CD4-positive, alpha-beta T cell treated with Interleukin-10 for 1 hour (primary cell): ENCODE results near the gene SEC14L1.
A peak's percentile ranks its signal among the peaks of the same experiment; 100 is the strongest.

Experiments
- DNase-seq: peaks from one replicate; pipeline ENCODE4 v3.0.0-alpha.2; 2020

SEC14L1 gene

GRCh38 chr17:77216486-77216885 is 75.7 kb downstream of the SEC14L1 start:
- no peak for DNase-seq

GRCh38 chr17:77217123-77217522 is 76.4 kb downstream of the SEC14L1 start:
- no peak for DNase-seq

DNA sequence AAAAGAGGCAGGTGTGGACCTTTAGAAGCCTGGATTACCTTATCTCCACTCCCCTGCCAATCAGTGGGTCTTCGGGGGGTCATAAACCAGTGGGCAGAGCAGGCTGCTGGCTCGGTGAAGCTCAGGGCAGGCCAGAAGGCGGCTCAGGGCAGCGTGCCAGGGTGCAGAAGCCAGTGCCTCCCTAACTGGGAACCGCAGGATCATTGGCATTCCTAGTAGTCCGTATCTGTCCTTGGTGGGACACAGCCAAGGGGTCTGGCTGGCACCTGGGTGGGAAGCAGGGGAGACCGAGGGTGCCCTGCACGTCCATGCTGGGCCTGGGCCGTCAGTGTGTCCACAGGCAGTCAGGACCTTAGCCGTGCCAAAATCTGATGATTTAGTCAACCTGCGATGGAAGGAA is 76.8 kb downstream of the SEC14L1 start:
- no peak for DNase-seq

DNA sequence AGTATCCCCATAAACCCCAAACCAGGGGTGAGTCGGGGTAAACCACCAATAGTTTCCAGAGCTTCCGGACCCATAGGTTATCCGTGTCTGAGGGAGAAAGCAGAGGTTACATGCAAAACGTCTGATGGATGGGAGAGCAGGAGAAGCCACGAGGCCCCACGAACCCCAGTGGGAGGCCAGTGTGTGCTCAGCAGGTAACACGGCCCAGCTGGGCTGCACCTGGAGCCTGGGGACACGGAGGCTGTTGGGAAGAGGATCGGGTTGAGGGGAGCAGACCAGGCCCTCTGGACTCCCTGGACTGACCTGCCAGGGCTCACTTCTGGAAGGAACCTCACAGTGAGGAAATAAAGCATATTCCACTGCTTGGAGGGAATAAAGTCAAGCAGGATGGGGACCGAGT is 78.1 kb downstream of the SEC14L1 start:
- no peak for DNase-seq

- no peak for DNase-seq
These were observed 81.6 kb downstream of the SEC14L1 start for GRCh38 chr17:77222356-77222755.

DNA sequence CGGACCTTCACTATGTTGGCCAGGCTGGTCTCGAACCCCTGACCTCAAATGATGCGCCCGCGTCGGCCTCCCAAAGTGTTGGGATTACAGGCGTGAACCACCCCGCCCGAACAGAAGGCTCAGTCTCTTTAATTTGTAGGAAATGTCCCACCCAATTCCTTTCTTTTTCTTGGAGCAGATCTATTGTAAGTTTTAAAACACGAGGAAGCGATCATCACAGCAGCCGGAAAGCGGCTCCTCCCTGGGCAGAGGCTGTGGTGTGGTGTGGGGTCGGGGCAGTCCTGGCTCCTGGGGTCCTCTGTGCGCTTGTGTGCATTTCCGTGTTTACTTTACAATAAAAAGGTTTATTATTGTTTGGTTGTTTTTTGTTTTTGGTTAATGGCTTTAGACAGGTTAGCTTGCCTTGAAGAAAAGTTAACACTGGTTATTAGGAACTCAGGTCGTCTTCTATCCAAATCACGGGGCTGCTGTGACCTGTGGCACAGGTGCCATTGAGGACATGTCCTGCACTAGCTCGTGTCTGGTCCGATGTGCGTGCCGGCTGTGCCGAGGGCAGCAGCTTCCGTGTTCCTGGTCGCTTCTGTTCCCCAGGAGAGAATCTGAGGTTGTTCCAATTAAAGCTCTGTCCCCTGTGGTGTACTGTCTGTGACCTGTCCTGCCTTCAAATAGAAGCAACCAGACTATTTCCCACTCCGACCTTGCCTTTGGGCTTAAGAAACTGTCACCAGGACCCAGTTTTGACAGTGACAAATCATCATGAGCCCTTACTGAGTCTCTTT is 83.1 kb downstream of the SEC14L1 start:
- DNase-seq, result no peak

DNA sequence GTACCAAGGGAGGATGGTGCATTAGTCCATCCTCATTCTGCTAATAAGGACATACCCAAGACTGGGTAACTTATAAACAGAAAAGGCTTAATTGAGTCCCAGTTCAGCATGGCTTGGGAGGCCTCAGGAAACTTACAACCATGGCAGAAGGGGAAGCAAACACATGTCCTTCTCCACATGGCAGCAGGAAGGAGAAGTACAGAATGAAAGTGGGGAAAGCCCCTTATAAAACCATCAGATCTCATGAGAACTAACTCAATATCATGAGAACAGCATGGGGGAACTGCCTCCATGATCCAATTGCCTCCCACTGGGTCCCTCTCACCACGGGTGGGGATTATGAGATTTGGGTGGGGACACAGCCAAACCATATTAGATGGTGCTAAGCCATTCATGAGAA is 84.5 kb downstream of the SEC14L1 start:
- no peak for DNase-seq

DNA sequence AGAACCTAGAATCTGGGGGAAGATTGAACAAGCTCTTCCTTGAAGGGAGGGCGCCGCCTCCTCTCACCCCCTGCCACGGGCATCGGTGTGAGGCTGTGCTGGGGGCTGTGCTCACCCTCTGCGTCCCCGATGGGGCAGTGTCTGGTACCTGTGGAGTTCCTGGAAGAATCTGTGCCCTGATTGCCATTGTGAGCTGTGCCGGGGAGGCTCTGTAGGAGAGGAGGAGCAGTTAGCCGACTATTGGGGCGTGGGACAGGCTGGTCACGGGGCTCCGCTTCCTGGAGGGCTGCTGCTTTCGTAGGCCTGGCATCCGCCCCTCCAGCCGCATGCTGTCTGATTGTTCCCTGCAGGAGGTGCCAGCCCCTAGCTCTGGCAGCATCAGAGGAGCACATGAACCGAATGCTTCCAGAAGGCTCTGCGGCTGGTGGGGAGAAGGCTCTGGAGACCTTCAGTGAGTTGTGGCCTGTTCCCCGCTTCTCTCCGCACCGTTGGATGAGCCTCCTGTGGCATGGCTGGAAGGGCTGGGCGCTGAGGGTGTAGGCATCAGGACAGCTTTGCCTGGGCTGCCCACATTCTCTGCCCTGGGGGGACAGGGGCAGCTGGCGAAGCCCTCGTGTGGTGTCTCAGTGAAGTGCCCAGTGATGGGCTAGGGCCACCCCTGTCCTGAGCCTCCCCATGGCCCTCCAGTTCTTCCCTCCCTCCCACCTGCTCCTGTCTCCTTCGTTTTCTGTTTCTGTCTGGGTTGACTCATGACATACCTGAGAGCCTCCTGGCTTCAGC is 86.9 kb downstream of the SEC14L1 start:
- no peak for DNase-seq

GRCh38 chr17:77228241-77228752 is 87.5 kb downstream of the SEC14L1 start:
- no peak for DNase-seq

DNA sequence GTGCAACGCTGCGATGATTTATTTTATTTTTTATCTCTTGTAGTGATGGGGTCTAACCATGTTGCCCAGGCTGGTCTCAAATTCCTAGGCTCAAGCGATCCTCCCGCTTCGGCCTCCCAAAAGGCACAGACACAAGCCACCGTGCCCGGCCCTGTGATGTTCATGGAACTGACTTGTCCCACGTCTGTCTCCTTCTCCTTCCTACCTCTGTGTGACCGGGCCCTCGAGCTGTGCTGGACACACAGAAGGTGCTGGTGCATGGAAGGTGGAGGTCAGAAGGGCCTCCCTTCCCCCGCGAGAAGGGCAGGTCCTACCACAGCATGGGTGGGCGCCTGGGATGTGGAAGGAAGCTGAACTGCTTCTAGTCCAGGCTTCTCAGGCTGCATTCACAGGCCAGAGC is 88.0 kb downstream of the SEC14L1 start:
- no peak for DNase-seq

GRCh38 chr17:77229786-77230435 is 89.1 kb downstream of the SEC14L1 start:
- no peak for DNase-seq

DNA sequence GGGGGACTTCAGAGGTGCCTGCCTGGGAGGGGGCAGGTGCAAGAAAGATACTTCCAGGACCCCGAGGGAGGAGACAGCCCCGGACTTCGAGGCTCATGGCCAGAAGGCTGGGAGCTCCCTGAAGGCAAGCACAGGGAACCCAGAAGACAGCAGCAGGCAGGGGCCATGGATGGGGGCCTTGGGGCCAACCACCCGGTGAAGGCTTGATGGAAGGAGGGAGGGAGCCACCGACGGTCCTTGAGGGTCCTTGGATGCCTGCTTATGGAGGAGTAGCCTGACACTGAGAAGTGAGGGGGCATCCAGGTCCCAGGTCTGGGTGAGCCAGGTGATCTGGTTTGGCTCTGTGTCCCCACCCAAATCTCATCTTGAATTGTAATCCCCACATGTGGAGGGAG is 89.7 kb downstream of the SEC14L1 start:
- no peak for DNase-seq

DNA sequence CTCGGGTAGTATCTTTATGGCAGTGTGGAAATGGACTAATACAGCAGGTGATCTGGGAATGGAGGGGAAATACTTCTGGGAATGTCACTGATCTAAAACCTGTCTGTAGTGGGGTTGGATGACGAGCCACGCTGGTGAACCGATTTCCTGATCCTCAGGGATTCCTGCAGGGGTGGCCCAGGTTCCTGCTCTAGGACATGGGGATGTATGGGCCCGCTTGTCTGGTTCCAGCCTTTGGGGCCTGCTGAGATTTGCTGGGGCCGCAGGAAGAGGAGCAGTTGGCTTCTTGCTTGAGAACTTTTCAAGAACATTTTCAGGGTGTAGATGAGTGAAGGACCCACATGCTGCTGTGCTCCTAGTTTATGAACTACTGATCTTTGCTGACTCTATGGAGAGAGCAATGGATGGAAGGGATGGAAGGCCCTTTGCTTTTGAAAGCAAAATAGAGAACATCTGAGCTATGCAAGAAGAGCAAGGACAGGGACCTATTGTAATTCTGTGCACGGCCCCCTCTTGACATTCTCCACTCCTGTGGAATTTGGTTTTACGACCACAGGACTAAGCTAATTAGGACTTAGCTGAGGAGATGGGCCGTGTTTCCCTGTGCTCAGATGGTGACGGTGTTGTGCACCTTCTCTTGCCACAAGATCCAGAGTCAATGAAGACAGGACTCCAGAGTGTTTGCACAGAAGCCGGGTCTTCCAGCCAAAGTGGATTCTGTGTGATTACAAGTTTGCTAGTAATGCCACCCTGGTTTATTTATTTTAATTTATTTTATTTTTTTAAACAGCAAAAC is 90.5 kb downstream of the SEC14L1 start:
- no peak for DNase-seq

DNA sequence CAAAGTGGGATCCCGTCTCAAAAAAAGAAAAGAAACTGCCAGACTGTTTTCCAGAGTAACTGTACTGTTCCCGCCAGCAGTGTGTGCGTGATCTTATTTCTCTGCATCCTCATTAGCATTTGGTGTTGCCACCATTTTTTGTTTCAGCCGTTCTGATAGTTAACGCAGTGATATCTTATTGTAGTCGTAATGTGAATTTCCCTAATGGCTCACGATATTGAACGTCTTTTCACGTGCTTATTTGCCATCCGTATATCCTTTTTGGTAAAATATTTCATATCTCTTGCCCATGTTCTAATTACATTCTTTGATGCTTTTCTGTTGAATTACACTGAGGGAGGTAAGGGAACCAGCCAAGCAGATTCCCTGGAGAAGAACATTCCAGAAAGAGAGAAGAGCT is 92.4 kb downstream of the SEC14L1 start:
- DNase-seq, result no peak

GRCh38 chr17:77233635-77234334 is 93.0 kb downstream of the SEC14L1 start:
- DNase-seq, result no peak

DNA sequence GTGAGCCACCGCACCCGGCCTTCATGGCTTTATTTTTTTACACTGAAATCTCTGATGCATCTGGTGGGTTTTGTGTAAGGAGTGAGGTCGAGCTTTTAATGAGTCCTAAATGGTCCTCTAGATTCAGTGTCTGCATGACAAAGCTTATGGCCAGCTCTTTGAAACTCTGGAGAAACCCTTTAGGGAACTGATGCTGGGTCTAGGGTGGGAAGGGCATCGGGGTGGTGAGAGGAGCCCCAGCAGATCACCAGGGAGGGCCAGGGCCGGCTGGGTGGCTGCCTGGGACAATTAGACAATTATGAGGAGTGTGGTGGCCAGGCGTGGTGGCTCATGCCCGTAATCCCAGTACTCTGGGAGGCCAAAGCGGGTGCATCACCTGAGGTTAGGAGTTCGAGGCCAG is 93.9 kb downstream of the SEC14L1 start:
- no peak for DNase-seq

DNA sequence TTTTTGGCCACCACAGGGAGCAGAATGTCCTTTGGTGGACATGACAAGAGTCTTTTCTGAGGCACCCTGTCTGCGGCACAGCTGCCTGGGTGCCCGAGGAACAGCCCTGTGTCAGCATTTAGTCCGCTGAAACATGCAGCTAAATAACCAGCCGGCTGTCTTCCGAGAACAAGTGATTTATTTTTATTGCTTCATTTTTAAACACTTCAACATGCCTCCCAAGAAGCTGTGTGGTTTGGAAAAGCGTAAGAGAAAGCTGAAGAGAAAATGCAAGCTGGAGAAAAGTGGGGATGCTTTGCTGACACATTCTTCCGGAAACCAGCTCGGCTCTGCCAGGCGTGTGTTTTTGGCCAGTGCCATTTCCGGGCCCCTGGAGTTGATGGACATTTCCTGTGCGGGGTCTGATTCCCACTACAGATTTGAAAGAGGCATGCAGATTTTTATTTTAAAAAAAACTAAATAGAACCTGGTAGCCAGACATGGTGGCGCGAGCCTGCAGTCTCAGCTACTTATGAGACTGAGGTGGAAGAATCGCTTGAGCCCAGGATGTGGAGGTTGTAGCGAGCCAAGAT is 94.7 kb downstream of the SEC14L1 start:
- peak; percentile 14 for DNase-seq

DNA sequence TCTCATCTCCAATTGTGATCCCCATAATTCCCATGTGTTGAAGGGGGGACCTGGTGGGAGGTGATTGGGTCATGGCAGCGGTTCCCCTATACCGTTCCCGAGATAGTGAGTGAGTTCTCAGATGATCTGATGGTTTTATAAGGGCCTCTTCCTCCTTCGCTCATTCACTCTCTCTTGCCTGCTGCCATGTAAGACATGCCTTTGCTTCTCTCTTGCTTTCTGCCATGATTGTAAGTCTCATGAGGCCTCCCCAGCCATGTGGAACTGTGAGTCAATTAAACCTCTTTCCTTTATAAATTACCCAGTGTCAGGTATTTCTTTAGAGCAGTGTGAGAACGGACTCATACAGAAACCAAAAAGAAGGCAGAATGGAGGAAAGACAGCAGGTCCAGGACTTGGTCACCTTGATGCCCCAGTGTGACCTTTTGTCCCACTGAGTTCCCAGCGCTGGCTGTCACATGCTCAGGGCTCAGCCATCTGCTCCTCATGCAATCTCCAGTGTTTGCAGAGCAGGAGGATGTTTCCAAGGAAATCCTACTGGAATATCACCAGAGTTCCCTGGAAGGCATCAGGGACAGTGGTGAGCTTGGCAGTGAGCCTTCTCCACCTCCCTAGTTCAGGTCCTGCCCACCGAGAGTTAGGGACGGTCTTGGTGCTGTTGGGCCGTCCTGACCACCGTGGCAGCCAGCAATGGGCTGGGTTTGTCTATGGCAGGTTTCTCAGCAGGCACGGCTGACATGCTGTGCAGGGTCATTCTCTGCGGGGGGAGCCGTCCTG is 96.7 kb downstream of the SEC14L1 start:
- no peak for DNase-seq

DNA sequence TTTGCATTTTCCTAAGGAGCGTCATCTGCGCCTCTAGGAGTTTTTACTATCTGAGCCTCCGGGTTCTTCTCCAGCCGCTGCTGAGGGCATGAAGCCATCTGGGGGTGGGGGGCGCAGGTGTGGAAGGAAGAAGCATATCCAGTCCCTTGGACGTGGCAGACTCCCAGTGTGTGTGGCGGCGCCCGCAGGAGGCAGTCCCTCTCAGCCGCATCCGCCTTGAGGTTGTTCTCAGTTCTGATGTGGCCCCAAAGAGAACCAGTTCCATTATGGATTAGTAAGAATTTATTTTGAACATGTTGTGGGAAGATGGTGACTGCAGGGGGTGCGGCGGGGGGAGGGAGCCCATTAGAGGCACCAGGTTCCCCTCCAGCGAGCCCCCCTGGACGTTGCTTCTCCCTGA is 100.2 kb downstream of the SEC14L1 start:
- no peak for DNase-seq

DNA sequence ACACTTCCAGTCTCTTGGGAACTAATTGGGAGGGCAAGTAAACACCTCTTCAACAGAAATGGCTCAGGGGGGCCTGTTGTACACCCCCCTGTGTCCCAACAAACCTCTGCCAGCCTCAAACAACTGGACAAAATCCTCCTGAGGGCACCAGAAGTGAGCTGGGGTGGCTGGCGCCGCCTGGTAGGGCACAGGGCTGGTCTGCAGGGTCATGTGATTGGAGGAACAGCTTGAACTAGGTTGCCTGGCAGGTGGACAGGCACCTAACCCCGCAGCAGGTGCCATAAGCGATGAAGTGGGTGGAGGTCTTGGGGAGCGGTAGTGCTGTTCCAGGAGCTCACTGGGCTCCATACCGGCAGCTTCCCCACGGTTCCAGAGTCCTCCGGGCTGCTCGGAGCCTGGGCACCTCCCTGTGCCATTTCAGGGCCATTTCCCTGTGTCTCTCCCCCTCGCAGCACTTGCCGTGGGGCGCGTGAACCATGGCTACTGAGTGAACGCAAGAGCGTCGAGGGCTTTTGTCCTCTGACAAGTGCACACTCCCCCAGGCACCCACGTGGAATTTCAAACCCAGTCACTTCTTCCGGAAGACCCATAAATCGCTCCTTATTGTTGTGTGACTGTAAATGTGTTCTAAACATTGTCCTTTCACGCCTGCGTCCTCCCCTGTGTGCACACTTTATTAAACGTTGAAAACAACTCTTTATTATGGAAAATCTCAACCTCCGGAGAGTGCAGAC is 101.5 kb downstream of the SEC14L1 start:
- no peak for DNase-seq
